Sigmoid colon (tissue), 4 donors: ENCODE results near the gene SEC14L6.

Experiments
- EP300 ChIP-seq, 4 donors: sonication (generic); formaldehyde crosslinking; IDR thresholded peaks; one replicate each; pipeline ENCODE4 v1.6.1; 2017; ENCODE audit warnings: antibody characterized with exemption in 4 of 4
- POLR2A ChIP-seq, 2 donors: fragments of 450-650 bp; IDR thresholded peaks; one replicate each; pipeline ENCODE4 v1.6.1; 2016; ENCODE audit warnings: antibody characterized with exemption in 2 of 2, mild to moderate bottlenecking in 2 of 2, moderate library complexity in 2 of 2
- POLR2AphosphoS5 ChIP-seq, 4 donors: sonication (generic); formaldehyde crosslinking; IDR thresholded peaks; one replicate each; pipeline ENCODE4 v1.6.1; 2017; ENCODE audit warnings: antibody characterized with exemption in 4 of 4
- TF ChIP-seq, protein P1 (sequence below), 4 experiments: fragments of 450-650 bp in 3 of 4; fragments of 200-600 bp in 1 of 4; IDR thresholded peaks; one replicate each; pipeline ENCODE4 v1.5.1; 2016 to 2019; ENCODE audit warnings: antibody characterized with exemption in 4 of 4, mild to moderate bottlenecking in 3 of 4, moderate library complexity in 2 of 4

DNA sequence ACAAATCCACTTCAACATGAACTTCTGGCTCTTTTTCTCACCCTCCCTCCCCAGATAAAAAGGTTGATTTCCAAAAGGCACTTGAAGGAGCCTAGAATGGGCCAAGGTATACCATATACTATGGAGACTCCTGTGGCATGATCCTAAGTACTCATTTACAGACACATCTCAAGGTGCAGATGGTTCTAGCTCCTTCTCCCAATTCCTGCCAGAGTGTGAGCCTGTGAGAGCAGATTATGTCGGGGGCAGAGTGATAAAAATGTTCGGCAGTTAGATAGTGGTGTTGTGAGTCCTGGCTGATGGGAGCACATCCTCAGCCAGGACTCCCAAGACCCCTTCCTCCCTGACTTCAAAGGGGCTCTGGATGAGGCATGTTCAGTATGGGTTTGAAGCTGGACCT is 66.6 kb downstream of the SEC14L6 start:
- TF ChIP-seq, protein P1, sequence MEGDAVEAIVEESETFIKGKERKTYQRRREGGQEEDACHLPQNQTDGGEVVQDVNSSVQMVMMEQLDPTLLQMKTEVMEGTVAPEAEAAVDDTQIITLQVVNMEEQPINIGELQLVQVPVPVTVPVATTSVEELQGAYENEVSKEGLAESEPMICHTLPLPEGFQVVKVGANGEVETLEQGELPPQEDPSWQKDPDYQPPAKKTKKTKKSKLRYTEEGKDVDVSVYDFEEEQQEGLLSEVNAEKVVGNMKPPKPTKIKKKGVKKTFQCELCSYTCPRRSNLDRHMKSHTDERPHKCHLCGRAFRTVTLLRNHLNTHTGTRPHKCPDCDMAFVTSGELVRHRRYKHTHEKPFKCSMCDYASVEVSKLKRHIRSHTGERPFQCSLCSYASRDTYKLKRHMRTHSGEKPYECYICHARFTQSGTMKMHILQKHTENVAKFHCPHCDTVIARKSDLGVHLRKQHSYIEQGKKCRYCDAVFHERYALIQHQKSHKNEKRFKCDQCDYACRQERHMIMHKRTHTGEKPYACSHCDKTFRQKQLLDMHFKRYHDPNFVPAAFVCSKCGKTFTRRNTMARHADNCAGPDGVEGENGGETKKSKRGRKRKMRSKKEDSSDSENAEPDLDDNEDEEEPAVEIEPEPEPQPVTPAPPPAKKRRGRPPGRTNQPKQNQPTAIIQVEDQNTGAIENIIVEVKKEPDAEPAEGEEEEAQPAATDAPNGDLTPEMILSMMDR (IDR thresholded peaks at IDR 0.05), result no peak
- TF ChIP-seq EP300 (IDR thresholded peaks at IDR 0.05) (no peak), POLR2A (IDR thresholded peaks at IDR 0.05) (no peak), POLR2AphosphoS5 (IDR thresholded peaks at IDR 0.05) (no peak)
